H1 (cell line): ENCODE results near the gene HDAC10. TPM values are rescaled to one million over a fixed set of nuclear protein-coding genes. Genes with fewer than 3 reads are reported as not detected.

Experiments
- CTCF ChIA-PET: fragments of 300-600 bp; sonication (Branson Sonifier 250); formaldehyde crosslinking; loops from one replicate; lab custom pipeline; 2021; ENCODE audit not compliant: partially characterized antibody; lab: Charles Lee
- POLR2A ChIA-PET: fragments of 300-600 bp; sonication (Branson Sonifier 250); formaldehyde crosslinking; loops from one replicate; lab custom pipeline; 2021; ENCODE audit warnings: inconsistent platforms; ENCODE audit not compliant: partially characterized antibody; lab: Charles Lee
- DNase-seq, 2 experiments: peaks; one replicate each; pipeline versions ENCODE4 v3.0.0 to v3.0.0-alpha.2; 2010 to 2022; ENCODE audit warnings: low spot score in 2 of 2, low read depth in 1 of 2, mixed read lengths in 1 of 2
- FAIRE-seq: peaks from 2 replicates; lab custom pipeline; 2011; peaks lifted over from hg19 to GRCh38; lab: Jason Lieb, UNC
- H2AFZ ChIP-seq: 2 replicates; pipeline ENCODE4 v1.8.1; 2012; ENCODE audit warnings: low read length, inconsistent platforms
- H2AK5ac ChIP-seq: 2 replicates; pipeline ENCODE4 v1.6.1; 2013; ENCODE audit warnings: low read depth, low read length
- H2BK120ac ChIP-seq: replicated peaks from 2 replicates; pipeline ENCODE3; 2013; ENCODE audit warnings: low read depth, low read length, inconsistent platforms
- H2BK12ac ChIP-seq: 2 replicates; pipeline ENCODE4 v1.6.1; 2013; ENCODE audit warnings: low read depth, low read length
- H2BK15ac ChIP-seq: 2 replicates; pipeline ENCODE4 v1.6.1; 2013; ENCODE audit warnings: low read length
- H2BK20ac ChIP-seq: 2 replicates; pipeline ENCODE4 v1.6.1; 2013; ENCODE audit warnings: low read length
- H2BK5ac ChIP-seq: 2 replicates; pipeline ENCODE4 v1.6.1; 2013; ENCODE audit warnings: low read depth, low read length
- H3K14ac ChIP-seq: 2 replicates; pipeline ENCODE4 v1.6.1; 2013; ENCODE audit warnings: inconsistent platforms; ENCODE audit not compliant: insufficient read length
- H3K18ac ChIP-seq: 2 replicates; pipeline ENCODE4 v1.6.1; 2013; ENCODE audit warnings: low read length; ENCODE audit errors: extremely low read depth
- H3K23ac ChIP-seq: 2 replicates; pipeline ENCODE4 v1.6.1; 2013; ENCODE audit warnings: inconsistent platforms; ENCODE audit not compliant: insufficient read length
- H3K23me2 ChIP-seq: 2 replicates; pipeline ENCODE4 v1.6.1; 2013; ENCODE audit warnings: low read depth, low read length
- H3K27ac ChIP-seq: 2 replicates; pipeline ENCODE4 v1.6.1; 2011; ENCODE audit warnings: low read depth, low read length, inconsistent platforms
- H3K27me3 ChIP-seq, 4 experiments: replicated peaks in 1 of 4; 1 replicate in 1 of 4; 2 replicates in 3 of 4; pipeline versions ENCODE4 v1.6.1 to v1.8.1; 2011 to 2013; ENCODE audit warnings: low read length in 3 of 4, mild to moderate bottlenecking in 3 of 4, inconsistent platforms in 2 of 4, mixed read lengths in 2 of 4, moderate library complexity in 1 of 4; ENCODE audit not compliant: control insufficient read depth in 3 of 4, insufficient read depth in 3 of 4; ENCODE audit errors: extremely low read depth in 1 of 4
- H3K36me3 ChIP-seq, 4 experiments: 2 replicates each; pipeline versions ENCODE4 v1.6.1 to v1.8.1; 2011 to 2013; ENCODE audit warnings: mild to moderate bottlenecking in 4 of 4, low read length in 3 of 4, moderate library complexity in 2 of 4, control low read depth in 1 of 4, inconsistent platforms in 1 of 4; ENCODE audit not compliant: insufficient read depth in 4 of 4, control insufficient read depth in 2 of 4
- H3K4ac ChIP-seq: replicated peaks from 2 replicates; pipeline ENCODE3; 2013; ENCODE audit warnings: low read length, low read depth, mixed read lengths, inconsistent platforms; ENCODE audit not compliant: insufficient read length
- H3K4me1 ChIP-seq, 4 experiments: replicated peaks in 1 of 4; 1 replicate in 1 of 4; 2 replicates in 3 of 4; pipeline versions ENCODE4 v1.6.1 to v1.8.1; 2011 to 2013; ENCODE audit warnings: low read length in 3 of 4, inconsistent platforms in 2 of 4, mixed read lengths in 1 of 4; ENCODE audit not compliant: insufficient read depth in 4 of 4, control insufficient read depth in 3 of 4
- H3K4me2 ChIP-seq, 2 experiments: 2 replicates each; pipeline versions ENCODE4 v1.6.1 to v1.8.1; 2011 to 2013; ENCODE audit warnings: low read depth in 2 of 2, low read length in 2 of 2, control low read depth in 1 of 2, inconsistent platforms in 1 of 2, mild to moderate bottlenecking in 1 of 2; ENCODE audit not compliant: insufficient read depth in 1 of 2
- H3K4me3 ChIP-seq, 4 experiments: fragments of 200-600, 300-600 bp in 1 of 4; sonication (generic), shearing (Covaris generic), sonication (Bioruptor Twin) in 1 of 4; 2 replicates each; pipeline versions ENCODE4 v1.5.1 to v1.8.1; 2011 to 2016; ENCODE audit warnings: low read length in 4 of 4, low read depth in 3 of 4, control low read depth in 2 of 4, inconsistent platforms in 2 of 4, mild to moderate bottlenecking in 2 of 4, mixed read lengths in 1 of 4, moderate library complexity in 1 of 4; ENCODE audit not compliant: insufficient read depth in 2 of 4; ENCODE audit errors: extremely low read depth in 1 of 4
- H3K56ac ChIP-seq: replicated peaks from 2 replicates; pipeline ENCODE3; 2013; ENCODE audit warnings: low read depth, mild to moderate bottlenecking, mixed read lengths, low read length, inconsistent platforms; ENCODE audit not compliant: insufficient read length
- H3K79me1 ChIP-seq: 2 replicates; pipeline ENCODE4 v1.6.1; 2013; ENCODE audit warnings: low read depth, low read length, control low read depth
- H3K79me2 ChIP-seq, 2 experiments: 2 replicates each; pipeline versions ENCODE4 v1.6.1 to v1.8.1; 2012 to 2013; ENCODE audit warnings: low read length in 2 of 2, mild to moderate bottlenecking in 2 of 2, inconsistent platforms in 1 of 2; ENCODE audit not compliant: insufficient read depth in 2 of 2, control insufficient read depth in 1 of 2
- H3K9ac ChIP-seq, 4 experiments: replicated peaks in 1 of 4; 1 replicate in 1 of 4; 2 replicates in 3 of 4; pipeline versions ENCODE4 v1.6.1 to v1.8.1; 2011 to 2013; ENCODE audit warnings: low read depth in 3 of 4, low read length in 3 of 4, control low read depth in 2 of 4, mild to moderate bottlenecking in 2 of 4, moderate library complexity in 2 of 4, inconsistent platforms in 1 of 4; ENCODE audit errors: extremely low read depth in 1 of 4
- H3K9me3 ChIP-seq, 2 experiments: 2 replicates each; pipeline versions ENCODE4 v1.6.1 to v1.8.1; 2012 to 2013; ENCODE audit warnings: mild to moderate bottlenecking in 2 of 2, moderate library complexity in 2 of 2, control low read depth in 1 of 2, inconsistent platforms in 1 of 2, low read depth in 1 of 2, low read length in 1 of 2, mixed read lengths in 1 of 2; ENCODE audit not compliant: insufficient read depth in 2 of 2
- H4K20me1 ChIP-seq, 2 experiments: replicated peaks in 1 of 2; 2 replicates each; pipeline versions ENCODE3 to v1.8.1; 2011 to 2013; ENCODE audit warnings: inconsistent platforms in 2 of 2, low read length in 2 of 2, mild to moderate bottlenecking in 1 of 2; ENCODE audit not compliant: insufficient read depth in 2 of 2, control insufficient read depth in 1 of 2
- H4K5ac ChIP-seq: 2 replicates; pipeline ENCODE4 v1.6.1; 2013; ENCODE audit warnings: low read length, low read depth, mixed read lengths, inconsistent platforms; ENCODE audit not compliant: insufficient read length
- H4K8ac ChIP-seq: 2 replicates; pipeline ENCODE4 v1.8.0; 2013; ENCODE audit warnings: mild to moderate bottlenecking, moderate library complexity, low read length, inconsistent platforms; ENCODE audit not compliant: insufficient read depth; ENCODE audit errors: extremely low read depth
- H4K91ac ChIP-seq: replicated peaks from 2 replicates; pipeline ENCODE3; 2013; ENCODE audit warnings: low read length, mixed read lengths, inconsistent platforms; ENCODE audit not compliant: insufficient read length
- ASH2L ChIP-seq: fragments of 200-600, 300-600 bp; sonication (generic); IDR thresholded peaks from one replicate; pipeline ENCODE4 v1.7.1; 2017; ENCODE audit warnings: low read length
- BACH1 ChIP-seq: IDR thresholded peaks from 2 replicates; pipeline ENCODE4 v1.6.1; 2012; ENCODE audit warnings: low read length, improper control_type of control experiment
- EZH2 ChIP-seq: fragments of 200-600 bp; sonication (generic); IDR thresholded peaks from 2 replicates; pipeline ENCODE4 v1.7.1; 2012; ENCODE audit warnings: low read depth, mild to moderate bottlenecking, moderate library complexity, low read length, inconsistent platforms; ENCODE audit not compliant: severe bottlenecking
- KDM4A ChIP-seq: IDR thresholded peaks from one replicate; pipeline ENCODE4 v1.7.1; 2012; ENCODE audit warnings: low read depth, mild to moderate bottlenecking, moderate library complexity, low read length, inconsistent platforms; ENCODE audit not compliant: severe bottlenecking
- MAFK ChIP-seq: IDR thresholded peaks from 2 replicates; pipeline ENCODE4 v1.6.1; 2012; ENCODE audit warnings: low read depth, mild to moderate bottlenecking, improper control_type of control experiment, low read length
- MAX ChIP-seq: IDR thresholded peaks from 2 replicates; pipeline ENCODE4 v1.6.1; 2012; ENCODE audit warnings: inconsistent platforms
- PHF8 ChIP-seq: fragments of 200-600 bp; sonication (generic); conservative IDR thresholded peaks from 2 replicates; pipeline ENCODE4 v1.7.1; 2012; ENCODE audit warnings: low read depth, mild to moderate bottlenecking, inconsistent platforms, low read length, moderate library complexity
- RXRA ChIP-seq: IDR thresholded peaks from 2 replicates; pipeline ENCODE4 v1.6.1; 2011; ENCODE audit warnings: low read depth, mild to moderate bottlenecking, low read length, moderate library complexity; ENCODE audit not compliant: insufficient read depth
- YY1 ChIP-seq: IDR thresholded peaks from 2 replicates; pipeline ENCODE4 v1.6.1; 2011; ENCODE audit warnings: low read depth, mild to moderate bottlenecking, low read length
- WGBS, 2 experiments: shearing (Covaris generic) in 1 of 2; methylation state at CpG; one replicate each; pipeline versions ENCODE4 v1.1.6 to v1.1.7; 2013 to 2015; ENCODE audit warnings: low lambda C conversion rate in 2 of 2, mixed read lengths in 2 of 2, inconsistent platforms in 1 of 2, low coverage in 1 of 2, missing lambda C conversion rate in 1 of 2; ENCODE audit not compliant: insufficient replicate concordance in 2 of 2, insufficient coverage in 1 of 2, insufficient read length in 1 of 2; ENCODE audit errors: extremely low coverage in 1 of 2, missing lambda C conversion rate in 1 of 2; 5-methylcytosine and 5-hydroxymethylcytosine counted together
- polyA plus RNA-seq, 7 experiments: library from polyadenylated mRNA; depleted of rRNA in 3 of 7; stranded (reverse) in 5 of 7; unstranded in 2 of 7; fragments of >200 nt in 5 of 7; fragments of 200-250 nt in 2 of 7; gene quantifications; 1 replicate in 5 of 7; 2 replicates in 1 of 7; 4 replicates in 1 of 7; pipeline versions ENCODE4 v1.2.1 to v1.2.3, GENCODE V29; 2011 to 2013; ENCODE audit warnings: missing spikeins in 2 of 7, mixed read lengths in 2 of 7
- total RNA-seq: library from RNA; stranded (reverse); fragmentation: NEBNext Ultra II Directional; extraction: Animal tissue kit (Norgen Biotek cat#: 25700); gene quantifications from 2 replicates; pipeline ENCODE4 v1.2.1, GENCODE V29; 2021
- TF ChIP-seq, protein P1 (sequence below): IDR thresholded peaks from 2 replicates; pipeline ENCODE4 v1.6.1; 2011; ENCODE audit warnings: low read depth, mild to moderate bottlenecking, low read length; ENCODE audit not compliant: insufficient read depth

HDAC10 gene
- total and polyA plus RNA-seq, 2 of the 8 experiments (the other 6 are each of a cell fraction or from before 2014, with no cell fraction given) = 11.2 to 26.4 TPM

- peaks cover 0 to 33% of the 10 kb centered on the region in 2 experiments; a peak in 3 of 4 replicates for H3K79me2 ChIP-seq
- peak overlapping the region; percentile 48; the same call in 1 of the 2 replicates for H3K18ac ChIP-seq
- H4K5ac ChIP-seq = no peak overlapping the region
- H2BK15ac ChIP-seq = no peak overlapping the region
- no peak overlapping the region for H2BK12ac ChIP-seq
- peaks cover 16 to 35% of the 10 kb centered on the region in 2 experiments for H4K20me1 ChIP-seq
- no peak overlapping the region for H3K27ac ChIP-seq
- DNase-seq (peak; percentile 59 to 86), FAIRE-seq (no peak)
- H3K79me1 ChIP-seq = peaks cover 22% of the 10 kb centered on the region
- H3K9ac ChIP-seq = peak overlapping the region in 3 of 4 experiments; percentile 8 to 67 (median 16); a peak in 1 of 7 replicates
- H3K4me3 ChIP-seq = peak overlapping the region; percentile 30 to 68 (median 34)
- H3K23ac ChIP-seq = no peak overlapping the region
- peak overlapping the region; percentile 39 for H3K56ac ChIP-seq
- ChIA-PET CTCF (interaction anchor here (0.7 to 1.5 kb wide), 6 partner anchors 16 to 100 kb away, joined by 3 to 4 read pairs (median 3); no protein-coding TSS in a partner anchor), POLR2A (interaction anchor here (0.7 to 1.6 kb wide), 4 partner anchors 12 to 49 kb away, joined by 3 to 6 read pairs (median 4); partner anchors contain the start of gene HDAC10)
- H3K14ac ChIP-seq = no peak overlapping the region
- no peak overlapping the region for H2AK5ac ChIP-seq
- H3K27me3 ChIP-seq = no peaks in the 10 kb centered on the region; a peak in 2 of 7 replicates
- WGBS, 2 experiments = 2% methylated on average over 48 of the region's 93 CpGs; no CpG with 5 or more reads in 1 of the 2 experiments
- no peak overlapping the region for H2BK5ac ChIP-seq
- no peak overlapping the region for H2BK20ac ChIP-seq
- no peaks in the 10 kb centered on the region for H3K9me3 ChIP-seq
- no peaks in the 10 kb centered on the region for H3K36me3 ChIP-seq
- H3K23me2 ChIP-seq = peaks cover 9% of the 10 kb centered on the region; the same call in 1 of the 2 replicates
- no peak overlapping the region for H4K91ac ChIP-seq
- peak overlapping the region; percentile 53 to 77 for H3K4me2 ChIP-seq
- no peak overlapping the region for H2BK120ac ChIP-seq
- H3K4ac ChIP-seq = no peak overlapping the region
- H3K4me1 ChIP-seq = peaks cover 0 to 35% (median 16%) of the 10 kb centered on the region in 4 experiments; a peak in 6 of 7 replicates
- no peak overlapping the region for H2AFZ ChIP-seq
- H4K8ac ChIP-seq = peak overlapping the region; percentile 80
- TF ChIP-seq RXRA (no peak), PHF8 (no peak), EZH2 (no peak), KDM4A (peak; percentile 86), YY1 (peak; percentile 71), MAFK (no peak), BACH1 (no peak), MAX (peak; percentile 87), ASH2L (peak; percentile 40)
- TF ChIP-seq, protein P1, sequence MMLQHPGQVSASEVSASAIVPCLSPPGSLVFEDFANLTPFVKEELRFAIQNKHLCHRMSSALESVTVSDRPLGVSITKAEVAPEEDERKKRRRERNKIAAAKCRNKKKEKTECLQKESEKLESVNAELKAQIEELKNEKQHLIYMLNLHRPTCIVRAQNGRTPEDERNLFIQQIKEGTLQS = no peak
Measured at GRCh38 chr22:50299785-50300619, 48.9 kb upstream of the HDAC10 start.
